K562 (cell line): Measurements from ENCODE around the gene ATRIP. TPM values are rescaled to one million over a fixed set of nuclear protein-coding genes. Genes with fewer than 3 reads are reported as not detected.

Source experiments
- ATAC-seq: fragments of 200-7000 bp; cut with Tn5 transposase; 3 replicates; pipeline ENCODE4 v1.9.1; 2020; ENCODE audit warnings: moderate library complexity
- BruUV-seq: library from RNA; stranded (reverse); fragments of 400-500 nt; replicated peaks from 2 replicates; lab custom pipeline; 2021; lab: Mats Ljungman, UMichigan
- CTCF ChIA-PET: fragments of 300-600 bp; formaldehyde crosslinking; extraction: SDS; loops from one replicate; lab custom pipeline; 2021; ENCODE audit warnings: low intra/inter-chr PET ratio; lab: Yijun Ruan, JAX
- POLR2A ChIA-PET: fragments of 300-600, 350-650 bp; sonication (Branson Sonifier 250); formaldehyde crosslinking; extraction: SDS; loops from one replicate; lab custom pipeline; 2021; ENCODE audit warnings: antibody characterized with exemption, inconsistent platforms; lab: Yijun Ruan, JAX
- DNase-seq, 4 experiments: peaks; one replicate each; pipeline versions ENCODE4 v3.0.0 to v3.0.0-alpha.2; 2011 to 2018; ENCODE audit warnings: low spot score in 3 of 4, mixed read lengths in 3 of 4; ENCODE audit errors: extremely low read depth in 1 of 4
- FAIRE-seq: peaks from 2 replicates; lab custom pipeline; 2011; peaks lifted over from hg19 to GRCh38; lab: Jason Lieb, UNC
- H2AFZ ChIP-seq: 2 replicates; pipeline ENCODE4 v1.6.0; 2011; ENCODE audit warnings: low read depth, low read length, control low read depth, inconsistent platforms
- H3K27ac ChIP-seq: fragments of 200-600 bp; 3 replicates; pipeline ENCODE4 v1.8.0; 2011; ENCODE audit warnings: low read depth, mild to moderate bottlenecking, control low read depth, inconsistent platforms, low read length, moderate library complexity, mixed read lengths; ENCODE audit errors: extremely low read depth
- H3K27me3 ChIP-seq, 2 experiments: fragments of 300-600 bp in 1 of 2; 2 replicates in 1 of 2; 3 replicates in 1 of 2; pipeline versions ENCODE4 v1.6.0 to v1.8.0; 2011; ENCODE audit warnings: inconsistent platforms in 2 of 2, low read length in 2 of 2, mild to moderate bottlenecking in 1 of 2, mixed read lengths in 1 of 2, moderate library complexity in 1 of 2; ENCODE audit not compliant: control insufficient read depth in 2 of 2, insufficient read depth in 2 of 2
- H3K36me3 ChIP-seq: fragments of 300-600 bp; 3 replicates; pipeline ENCODE4 v1.8.0; 2011; ENCODE audit warnings: mild to moderate bottlenecking, low read length, inconsistent platforms; ENCODE audit not compliant: control insufficient read depth, insufficient read depth
- H3K4me1 ChIP-seq, 2 experiments: fragments of 200-600 bp in 1 of 2; replicated peaks in 1 of 2; 2 replicates in 1 of 2; 3 replicates in 1 of 2; pipeline versions ENCODE4 v1.5.1 to v1.8.0; 2011; ENCODE audit warnings: inconsistent platforms in 2 of 2, low read length in 2 of 2, mild to moderate bottlenecking in 1 of 2, mixed read lengths in 1 of 2, moderate library complexity in 1 of 2; ENCODE audit not compliant: control insufficient read depth in 2 of 2, insufficient read depth in 2 of 2
- H3K4me2 ChIP-seq: 2 replicates; pipeline ENCODE4 v1.6.1; 2011; ENCODE audit warnings: low read length, control low read depth, inconsistent platforms, mixed read lengths; ENCODE audit not compliant: insufficient read depth
- H3K4me3 ChIP-seq: fragments of 200-600 bp; sonication (generic), shearing (Covaris generic); 2 replicates; pipeline ENCODE4 v1.5.1; 2016; ENCODE audit warnings: control low read depth, inconsistent platforms
- H3K79me2 ChIP-seq: fragments of 200-600 bp; 3 replicates; pipeline ENCODE4 v1.8.0; 2011; ENCODE audit warnings: low read length, inconsistent platforms; ENCODE audit not compliant: control insufficient read depth, insufficient read depth
- H3K9ac ChIP-seq, 2 experiments: 2 replicates each; pipeline versions ENCODE4 v1.6.0 to v1.6.1; 2011; ENCODE audit warnings: low read depth in 2 of 2, low read length in 2 of 2, control low read depth in 1 of 2, inconsistent platforms in 1 of 2, mild to moderate bottlenecking in 1 of 2, mixed read lengths in 1 of 2; ENCODE audit not compliant: insufficient read depth in 1 of 2
- H3K9me1 ChIP-seq: one replicate; pipeline ENCODE4 v1.6.0; 2011; ENCODE audit warnings: inconsistent platforms, mild to moderate bottlenecking, low read length, moderate library complexity; ENCODE audit not compliant: control insufficient read depth, insufficient read depth
- H3K9me3 ChIP-seq: replicated peaks from 2 replicates; pipeline ENCODE4 v1.5.1; 2011; ENCODE audit warnings: low read depth, low read length, inconsistent platforms; ENCODE audit not compliant: control insufficient read depth, insufficient read depth
- H4K20me1 ChIP-seq: replicated peaks from 2 replicates; pipeline ENCODE4 v1.6.1; 2011; ENCODE audit warnings: low read length, inconsistent platforms, mixed read lengths; ENCODE audit not compliant: control insufficient read depth, insufficient read depth
- BDP1 ChIP-seq: IDR thresholded peaks from 3 replicates; pipeline ENCODE4 v1.6.1; 2011; ENCODE audit not compliant: insufficient read length, insufficient read depth
- MCM2 ChIP-seq: fragments of 450-650 bp; IDR thresholded peaks from 2 replicates; pipeline ENCODE4 v1.6.1; 2017; ENCODE audit warnings: low read depth, mild to moderate bottlenecking
- NELFE ChIP-seq: IDR thresholded peaks from 2 replicates; pipeline ENCODE4 v1.6.1; 2011; ENCODE audit warnings: mild to moderate bottlenecking; ENCODE audit not compliant: insufficient read depth, insufficient read length
- NEUROD1 ChIP-seq: fragments of 150-350 bp; IDR thresholded peaks from 2 replicates; pipeline ENCODE4 v1.6.1; 2014; ENCODE audit warnings: borderline replicate concordance, low read length, low read depth; ENCODE audit not compliant: partially characterized antibody
- ZKSCAN8 ChIP-seq: fragments of 200-800 bp; sonication (Bioruptor generic); IDR thresholded peaks from 2 replicates; pipeline ENCODE4 v1.6.1; 2016; ENCODE audit warnings: missing genetic modification characterization, missing compliant biosample characterization
- ZNF583 ChIP-seq: fragments of 250-450 bp; sonication (Bioruptor Pico); IDR thresholded peaks from 2 replicates; pipeline ENCODE4 v1.4.0; 2020
- ZNF778 ChIP-seq: fragments of 450-650 bp; formaldehyde crosslinking; IDR thresholded peaks from 2 replicates; pipeline ENCODE4 v1.4.0; 2020; ENCODE audit warnings: mild to moderate bottlenecking, moderate library complexity
- WGBS: fragments of 100-300 bp; shearing (Covaris generic); methylation state at CpG from one replicate; pipeline ENCODE4 v1.1.6; 2016; ENCODE audit warnings: low coverage, mixed read lengths; ENCODE audit not compliant: insufficient coverage; ENCODE audit errors: missing lambda C conversion rate; 5-methylcytosine and 5-hydroxymethylcytosine counted together
- in situ Hi-C: fragments of 300-500 bp; cut with MboI; formaldehyde crosslinking; loops from 4 replicates; pipeline ENCODE4 v1.15.0; 2018; ENCODE audit warnings: inconsistent platforms, mixed read lengths
- intact Hi-C: fragments of 100-400 bp; cut with micrococcal nuclease; formaldehyde crosslinking; loops from 2 replicates; pipeline ENCODE4 v1.14.2; 2022
- polyA plus RNA-seq, 8 experiments: library from polyadenylated mRNA; depleted of rRNA in 4 of 8; stranded (reverse) in 5 of 8; unstranded in 3 of 8; fragments of >200 nt; fragmentation: Nextera tagmentation in 2 of 8; fragmentation: Illumina TruSeq in 1 of 8; extraction: Ambion mirVana in 2 of 8; extraction: Trizol in 1 of 8; gene quantifications; 2 replicates each; pipeline versions ENCODE4 v1.2.1 to v1.2.3, GENCODE V29; 2011 to 2014; ENCODE audit warnings: inconsistent platforms in 1 of 8, missing spikeins in 1 of 8
- total RNA-seq, 7 experiments: library from RNA; depleted of rRNA in 6 of 7; stranded (reverse); fragments of >200 nt in 6 of 7; fragmentation: Illumina TruSeq in 2 of 7; extraction: Trizol in 2 of 7; gene quantifications; 2 replicates each; pipeline versions ENCODE4 v1.2.1 to v1.2.3, GENCODE V29; 2011 to 2021; ENCODE audit warnings: low replicate concordance in 1 of 7
- TF ChIP-seq, protein P1 (sequence below): fragments of 450-650 bp; IDR thresholded peaks from 2 replicates; pipeline ENCODE4 v1.6.1; 2017; ENCODE audit warnings: mild to moderate bottlenecking, moderate library complexity
- TF ChIP-seq, protein P2 (sequence below): fragments of 450-650 bp; IDR thresholded peaks from 2 replicates; pipeline ENCODE4 v1.6.1; 2018; ENCODE audit warnings: mild to moderate bottlenecking, low read depth; ENCODE audit not compliant: partially characterized antibody
- TF ChIP-seq, protein P3 (sequence below), 2 experiments: IDR thresholded peaks; 2 replicates each; pipeline ENCODE4 v1.6.1; 2012; ENCODE audit warnings: improper control_type of control experiment in 2 of 2, low read depth in 2 of 2, low read length in 2 of 2, borderline replicate concordance in 1 of 2
- TF ChIP-seq, protein P4 (sequence below): sonication (generic); formaldehyde crosslinking; IDR thresholded peaks from 2 replicates; pipeline ENCODE4 v1.8.0; 2022; ENCODE audit warnings: mild to moderate bottlenecking, missing genetic modification reagents, borderline replicate concordance

ATRIP gene
- total and polyA plus RNA-seq, 9 of the 15 experiments (the other 6 are each of a cell fraction or from before 2014, with no cell fraction given), result 1.7 to 15.7 (median 10.5) TPM

DNA sequence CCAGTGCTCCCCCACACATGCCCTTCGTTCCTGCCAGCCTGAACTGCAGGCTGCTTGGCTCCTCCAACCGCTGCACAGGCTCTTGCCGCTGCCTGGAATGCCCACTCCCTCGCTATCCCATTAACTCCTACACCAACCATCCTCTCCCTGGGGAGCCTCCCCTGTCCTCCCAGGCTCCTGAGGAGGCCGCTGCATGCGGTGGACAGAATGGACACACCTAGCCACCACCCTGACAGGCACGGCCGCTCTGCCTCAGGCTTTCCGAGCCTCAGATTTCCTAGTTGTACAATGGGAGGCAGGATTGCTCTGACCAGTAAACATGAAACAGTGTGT, 18.9 kb upstream of the ATRIP start:
- peaks cover 3 to 47% of the 10 kb centered on the region in 2 experiments; a peak in 4 of 5 replicates for H3K4me1 ChIP-seq
- WGBS, result 84% methylated on average over 7 of the region's 9 CpGs
- ATAC-seq (no peak), FAIRE-seq (no peak), DNase-seq (no peak)
- no peak overlapping the region for H3K9ac ChIP-seq
- H3K36me3 ChIP-seq, result peaks cover 10% of the 10 kb centered on the region; the same call in 2 of the 3 replicates
- POLR2A ChIA-PET, result no interaction called here
- no peaks in the 10 kb centered on the region for H3K9me1 ChIP-seq
- no peaks in the 10 kb centered on the region for H3K27me3 ChIP-seq
- H4K20me1 ChIP-seq, result no peaks in the 10 kb centered on the region
- in situ Hi-C loops, result no loop called here
- TSS peak; percentile 33 for BruUV-seq
- H3K9me3 ChIP-seq, result no peaks in the 10 kb centered on the region
- H2AFZ ChIP-seq, result no peak overlapping the region
- H3K4me3 ChIP-seq, result no peak overlapping the region
- H3K79me2 ChIP-seq, result no peaks in the 10 kb centered on the region; the same call in 2 of the 3 replicates
- no peak overlapping the region for H3K4me2 ChIP-seq
- intact Hi-C loops, result no loop called here
- no peak overlapping the region for H3K27ac ChIP-seq
- CTCF ChIA-PET, result no interaction called here
- TF ChIP-seq ZNF583, result no peak
- TF ChIP-seq, protein P1, sequence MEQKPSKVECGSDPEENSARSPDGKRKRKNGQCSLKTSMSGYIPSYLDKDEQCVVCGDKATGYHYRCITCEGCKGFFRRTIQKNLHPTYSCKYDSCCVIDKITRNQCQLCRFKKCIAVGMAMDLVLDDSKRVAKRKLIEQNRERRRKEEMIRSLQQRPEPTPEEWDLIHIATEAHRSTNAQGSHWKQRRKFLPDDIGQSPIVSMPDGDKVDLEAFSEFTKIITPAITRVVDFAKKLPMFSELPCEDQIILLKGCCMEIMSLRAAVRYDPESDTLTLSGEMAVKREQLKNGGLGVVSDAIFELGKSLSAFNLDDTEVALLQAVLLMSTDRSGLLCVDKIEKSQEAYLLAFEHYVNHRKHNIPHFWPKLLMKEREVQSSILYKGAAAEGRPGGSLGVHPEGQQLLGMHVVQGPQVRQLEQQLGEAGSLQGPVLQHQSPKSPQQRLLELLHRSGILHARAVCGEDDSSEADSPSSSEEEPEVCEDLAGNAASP, result no peak
- TF ChIP-seq MCM2, result no peak
- TF ChIP-seq, protein P2, sequence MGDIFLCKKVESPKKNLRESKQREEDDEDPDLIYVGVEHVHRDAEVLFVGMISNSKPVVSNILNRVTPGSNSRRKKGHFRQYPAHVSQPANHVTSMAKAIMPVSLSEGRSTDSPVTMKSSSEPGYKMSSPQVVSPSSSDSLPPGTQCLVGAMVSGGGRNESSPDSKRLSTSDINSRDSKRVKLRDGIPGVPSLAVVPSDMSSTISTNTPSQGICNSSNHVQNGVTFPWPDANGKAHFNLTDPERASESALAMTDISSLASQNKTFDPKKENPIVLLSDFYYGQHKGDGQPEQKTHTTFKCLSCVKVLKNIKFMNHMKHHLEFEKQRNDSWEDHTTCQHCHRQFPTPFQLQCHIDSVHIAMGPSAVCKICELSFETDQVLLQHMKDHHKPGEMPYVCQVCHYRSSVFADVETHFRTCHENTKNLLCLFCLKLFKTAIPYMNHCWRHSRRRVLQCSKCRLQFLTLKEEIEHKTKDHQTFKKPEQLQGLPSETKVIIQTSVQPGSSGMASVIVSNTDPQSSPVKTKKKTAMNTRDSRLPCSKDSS, result no peak
- TF ChIP-seq, protein P3, sequence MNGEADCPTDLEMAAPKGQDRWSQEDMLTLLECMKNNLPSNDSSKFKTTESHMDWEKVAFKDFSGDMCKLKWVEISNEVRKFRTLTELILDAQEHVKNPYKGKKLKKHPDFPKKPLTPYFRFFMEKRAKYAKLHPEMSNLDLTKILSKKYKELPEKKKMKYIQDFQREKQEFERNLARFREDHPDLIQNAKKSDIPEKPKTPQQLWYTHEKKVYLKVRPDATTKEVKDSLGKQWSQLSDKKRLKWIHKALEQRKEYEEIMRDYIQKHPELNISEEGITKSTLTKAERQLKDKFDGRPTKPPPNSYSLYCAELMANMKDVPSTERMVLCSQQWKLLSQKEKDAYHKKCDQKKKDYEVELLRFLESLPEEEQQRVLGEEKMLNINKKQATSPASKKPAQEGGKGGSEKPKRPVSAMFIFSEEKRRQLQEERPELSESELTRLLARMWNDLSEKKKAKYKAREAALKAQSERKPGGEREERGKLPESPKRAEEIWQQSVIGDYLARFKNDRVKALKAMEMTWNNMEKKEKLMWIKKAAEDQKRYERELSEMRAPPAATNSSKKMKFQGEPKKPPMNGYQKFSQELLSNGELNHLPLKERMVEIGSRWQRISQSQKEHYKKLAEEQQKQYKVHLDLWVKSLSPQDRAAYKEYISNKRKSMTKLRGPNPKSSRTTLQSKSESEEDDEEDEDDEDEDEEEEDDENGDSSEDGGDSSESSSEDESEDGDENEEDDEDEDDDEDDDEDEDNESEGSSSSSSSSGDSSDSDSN (IDR thresholded peaks at IDR 0.05; ENCODE audit: borderline replicate concordance in 1 of 2, low read depth in 2 of 2, low read length in 2 of 2), result no peak
- no peak for TF ChIP-seq NEUROD1
- TF ChIP-seq ZKSCAN8, result no peak
- TF ChIP-seq BDP1, result no peak
- TF ChIP-seq NELFE, result no peak
- TF ChIP-seq ZNF778 (CRISPR knock-in tag), result no peak
- TF ChIP-seq, protein P4, sequence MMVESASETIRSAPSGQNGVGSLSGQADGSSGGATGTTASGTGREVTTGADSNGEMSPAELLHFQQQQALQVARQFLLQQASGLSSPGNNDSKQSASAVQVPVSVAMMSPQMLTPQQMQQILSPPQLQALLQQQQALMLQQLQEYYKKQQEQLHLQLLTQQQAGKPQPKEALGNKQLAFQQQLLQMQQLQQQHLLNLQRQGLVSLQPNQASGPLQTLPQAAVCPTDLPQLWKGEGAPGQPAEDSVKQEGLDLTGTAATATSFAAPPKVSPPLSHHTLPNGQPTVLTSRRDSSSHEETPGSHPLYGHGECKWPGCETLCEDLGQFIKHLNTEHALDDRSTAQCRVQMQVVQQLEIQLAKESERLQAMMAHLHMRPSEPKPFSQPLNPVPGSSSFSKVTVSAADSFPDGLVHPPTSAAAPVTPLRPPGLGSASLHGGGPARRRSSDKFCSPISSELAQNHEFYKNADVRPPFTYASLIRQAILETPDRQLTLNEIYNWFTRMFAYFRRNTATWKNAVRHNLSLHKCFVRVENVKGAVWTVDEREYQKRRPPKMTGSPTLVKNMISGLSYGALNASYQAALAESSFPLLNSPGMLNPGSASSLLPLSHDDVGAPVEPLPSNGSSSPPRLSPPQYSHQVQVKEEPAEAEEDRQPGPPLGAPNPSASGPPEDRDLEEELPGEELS (CRISPR knock-in tag), result no peak
